Effector memory CD8-positive, alpha-beta T cell (primary cell): ENCODE results near the gene FAM20C.

Experiments
- ATAC-seq: fragments of 150-1000 bp; cut with Tn5 transposase; replicated peaks from 2 replicates; pipeline ENCODE4 v1.10.0; 2021; ENCODE audit warnings: mild to moderate bottlenecking, moderate library complexity
- DNase-seq, 3 experiments: peaks; one replicate each; pipeline ENCODE4 v3.0.0; 2021
- H3K27ac Mint-ChIP-seq, 2 donors: one replicate each; pipeline ENCODE4 v1.8.0; 2022; ENCODE audit warnings: mild to moderate bottlenecking in 2 of 2, mixed read lengths in 2 of 2, moderate library complexity in 2 of 2
- H3K27me3 Mint-ChIP-seq, 2 donors: one replicate each; pipeline ENCODE4 v1.8.0; 2022; ENCODE audit warnings: mixed read lengths in 2 of 2
- H3K36me3 Mint-ChIP-seq: one replicate; pipeline ENCODE4 v1.8.0; 2022; ENCODE audit warnings: mild to moderate bottlenecking, moderate library complexity, mixed read lengths; ENCODE audit not compliant: insufficient read depth
- H3K4me1 Mint-ChIP-seq, 2 donors: one replicate each; pipeline ENCODE4 v1.8.0; 2022; ENCODE audit warnings: low read depth in 2 of 2, mixed read lengths in 2 of 2
- H3K4me3 Mint-ChIP-seq, 2 donors: one replicate each; pipeline ENCODE4 v1.8.0; 2022; ENCODE audit warnings: mild to moderate bottlenecking in 2 of 2, mixed read lengths in 2 of 2, moderate library complexity in 2 of 2
- H3K9me3 Mint-ChIP-seq, 2 donors: one replicate each; pipeline ENCODE4 v1.8.0; 2022; ENCODE audit warnings: mixed read lengths in 2 of 2
- total RNA-seq, 9 experiments: gene quantifications; one replicate each; lab custom pipeline; 2026; lab: John Stamatoyannopoulos, UW

Gene FAM20C
- total RNA-seq, result 0.17 to 2.0 (median 0.88) reads per million in 9 experiments

DNA sequence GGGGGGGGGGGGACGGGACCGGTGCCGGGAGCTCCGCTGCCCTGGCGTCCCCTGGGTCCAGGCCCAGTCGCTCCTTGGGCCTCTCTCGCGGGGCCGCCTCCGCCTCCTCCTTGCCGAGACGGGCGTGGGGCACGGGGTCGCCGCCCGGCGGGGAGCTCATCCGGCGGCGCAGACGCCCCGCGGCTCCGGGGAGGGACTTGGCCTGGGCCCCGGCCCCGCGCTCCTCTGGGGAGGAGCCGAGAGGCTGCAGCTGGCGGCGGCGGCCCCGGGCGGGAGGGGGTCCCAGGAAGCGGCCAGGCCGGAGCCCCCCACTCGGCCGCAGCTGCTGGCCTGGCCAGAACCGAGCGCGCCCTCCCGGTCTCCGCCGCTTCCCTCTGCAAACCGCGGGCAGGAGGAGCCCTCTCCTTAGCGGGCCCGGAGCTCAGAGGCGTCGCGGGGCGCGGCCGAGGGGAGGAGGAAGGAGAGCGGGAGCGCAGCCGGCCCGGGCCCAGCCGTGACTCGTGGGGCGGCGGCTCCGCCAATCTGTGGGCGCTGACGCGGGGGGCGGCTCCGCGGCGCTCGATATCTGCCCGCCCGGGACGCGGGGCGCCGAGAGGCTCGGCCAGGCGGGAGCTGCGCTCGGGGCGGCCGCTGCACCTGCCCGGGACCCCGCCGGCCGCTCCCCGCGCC, at the start of gene FAM20C:
Gene FAM20C, plus strand, starts transcription at position 591 of the 669 bp plus-strand sequence. CDS start 629 bp downstream, outside the sequence.
- Mint-ChIP-seq H3K9me3 (no peaks in the 10 kb centered on the region), H3K27ac (no peak within 1 kb of the TSS), H3K4me3 (peak within 1 kb of the TSS; percentile 60 to 66), H3K36me3 (no peaks in the 10 kb centered on the region), H3K4me1 (peaks cover 0 to 3% of the 10 kb centered on the region in 2 donors), H3K27me3 (peaks cover 39 to 74% of the 10 kb centered on the region in 2 donors)
- peak; percentile 86 for ATAC-seq
- peak; percentile 21 to 35 (median 31) for DNase-seq

- H3K27ac Mint-ChIP-seq, result no peak overlapping the region
- no peak for DNase-seq
- ATAC-seq, result no peak
- no peak overlapping the region for H3K4me3 Mint-ChIP-seq
- H3K27me3 Mint-ChIP-seq, result peaks cover 24 to 35% of the 10 kb centered on the region in 2 donors
- H3K36me3 Mint-ChIP-seq, result no peaks in the 10 kb centered on the region
- no peaks in the 10 kb centered on the region for H3K9me3 Mint-ChIP-seq
- H3K4me1 Mint-ChIP-seq, result no peaks in the 10 kb centered on the region
These were observed 49.1 kb upstream of the FAM20C start for GRCh38 chr7:143145-143751.

GRCh38 chr7:143811-144453, 48.4 kb upstream of the FAM20C start:
- Mint-ChIP-seq H3K27me3 (peaks cover 19 to 28% of the 10 kb centered on the region in 2 donors), H3K36me3 (peaks cover 4% of the 10 kb centered on the region), H3K9me3 (no peaks in the 10 kb centered on the region), H3K4me1 (peaks cover 0 to 2% of the 10 kb centered on the region in 2 donors), H3K27ac (no peak overlapping the region), H3K4me3 (no peak overlapping the region)
- ATAC-seq (no peak), DNase-seq (no peak)

DNA sequence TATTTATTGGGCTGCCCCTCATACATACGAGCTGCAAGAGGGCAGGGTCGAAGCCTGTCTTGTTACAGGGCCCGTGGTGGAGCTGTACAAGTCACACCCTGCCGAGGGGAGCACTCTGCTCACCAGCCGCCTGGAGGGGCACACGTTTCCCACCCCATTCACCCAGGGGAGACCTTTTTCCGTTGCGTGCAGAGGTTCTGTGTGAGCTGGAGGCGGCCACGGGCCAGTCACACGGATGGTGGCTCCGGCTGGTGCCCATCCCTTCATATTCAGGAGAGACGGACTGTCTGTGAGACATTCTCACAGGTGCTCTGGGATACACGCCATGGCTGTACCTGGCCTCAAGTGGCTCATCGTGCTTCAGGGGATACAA, 47.9 kb upstream of the FAM20C start:
- no peak overlapping the region for H3K27ac Mint-ChIP-seq
- H3K4me3 Mint-ChIP-seq, result no peak overlapping the region

DNA sequence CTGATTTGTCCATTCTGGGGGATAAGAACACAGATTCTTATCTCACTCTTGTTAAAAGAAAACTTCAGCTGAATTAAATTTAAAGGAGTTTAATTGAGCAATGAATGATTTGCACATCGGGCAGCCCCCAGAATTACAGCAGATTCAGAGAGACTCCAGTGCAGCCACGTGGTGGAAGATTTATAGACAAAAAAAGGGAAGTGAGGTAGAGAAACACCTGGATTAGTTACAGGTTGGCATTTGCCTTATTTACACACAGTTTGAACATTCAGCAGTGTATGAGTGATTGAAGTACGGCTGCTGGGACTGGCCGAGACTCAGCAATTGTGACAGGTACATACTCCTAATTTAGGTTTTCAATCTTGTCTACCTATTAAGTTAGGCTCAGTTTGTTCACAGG, 46.5 kb upstream of the FAM20C start:
- peaks cover 3 to 10% of the 10 kb centered on the region in 2 donors for H3K4me1 Mint-ChIP-seq
- H3K27me3 Mint-ChIP-seq, result peaks cover 10 to 13% of the 10 kb centered on the region in 2 donors
- H3K36me3 Mint-ChIP-seq, result peaks cover 22% of the 10 kb centered on the region
- DNase-seq, result no peak
- H3K4me3 Mint-ChIP-seq, result no peak overlapping the region
- ATAC-seq, result no peak
- no peak overlapping the region for H3K27ac Mint-ChIP-seq
- H3K9me3 Mint-ChIP-seq, result no peaks in the 10 kb centered on the region

More for the DNA sequence above, 47.9 kb upstream of the FAM20C start:
- DNase-seq, result no peak
- Mint-ChIP-seq H3K27me3 (peaks cover 15 to 23% of the 10 kb centered on the region in 2 donors), H3K36me3 (peaks cover 9% of the 10 kb centered on the region), H3K4me1 (peaks cover 0 to 2% of the 10 kb centered on the region in 2 donors), H3K9me3 (no peaks in the 10 kb centered on the region)
- no peak for ATAC-seq

DNA sequence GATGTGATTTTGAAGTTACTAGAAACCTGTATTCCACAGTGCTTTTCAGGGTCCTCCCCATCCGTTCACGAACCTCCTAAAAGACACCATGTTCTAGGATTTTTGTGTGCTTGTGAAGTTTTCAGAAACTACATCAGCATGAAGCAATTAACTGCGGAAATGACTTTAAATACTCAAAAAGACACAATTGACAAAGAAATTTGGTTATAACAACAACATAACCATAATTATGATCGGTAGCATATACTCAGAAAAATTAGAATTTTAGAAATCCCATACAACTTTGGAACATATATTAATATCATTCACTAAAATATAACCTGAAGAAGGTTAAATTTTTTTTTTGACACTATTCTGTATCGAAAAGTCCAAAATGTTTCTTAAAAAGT, 43.8 kb upstream of the FAM20C start:
- H3K4me1 Mint-ChIP-seq, result peaks cover 3 to 10% of the 10 kb centered on the region in 2 donors
- DNase-seq (no peak), ATAC-seq (no peak)
- H3K27me3 Mint-ChIP-seq, result no peaks in the 10 kb centered on the region
- no peaks in the 10 kb centered on the region for H3K9me3 Mint-ChIP-seq
- H3K27ac Mint-ChIP-seq, result peak overlapping the region; percentile 93 to 94
- H3K4me3 Mint-ChIP-seq, result peak overlapping the region; percentile 72 to 84
- H3K36me3 Mint-ChIP-seq, result peaks cover 27% of the 10 kb centered on the region

GRCh38 chr7:148932-149790, 43.2 kb upstream of the FAM20C start:
- no peaks in the 10 kb centered on the region for H3K27me3 Mint-ChIP-seq
- ATAC-seq (peak; percentile 96), DNase-seq (peak; percentile 95 to 97 (median 95))
- H3K9me3 Mint-ChIP-seq, result no peaks in the 10 kb centered on the region
- peak overlapping the region; percentile 93 to 94 for H3K27ac Mint-ChIP-seq
- peaks cover 3 to 10% of the 10 kb centered on the region in 2 donors for H3K4me1 Mint-ChIP-seq
- H3K4me3 Mint-ChIP-seq, result peak overlapping the region; percentile 72 to 84
- peaks cover 27% of the 10 kb centered on the region for H3K36me3 Mint-ChIP-seq

- ATAC-seq, result peak; percentile 2
- Mint-ChIP-seq H3K36me3 (peaks cover 27% of the 10 kb centered on the region), H3K4me1 (peaks cover 3 to 10% of the 10 kb centered on the region in 2 donors), H3K9me3 (no peaks in the 10 kb centered on the region), H3K27me3 (no peaks in the 10 kb centered on the region), H3K4me3 (peak overlapping the region; percentile 72 to 84), H3K27ac (peak overlapping the region; percentile 93 to 94)
- no peak for DNase-seq
These were observed 42.4 kb upstream of the FAM20C start for GRCh38 chr7:149791-150636.

GRCh38 chr7:150811-151221, 41.6 kb upstream of the FAM20C start:
- peak overlapping the region in 1 of 2 donors; percentile 94 for H3K27ac Mint-ChIP-seq
- DNase-seq (no peak), ATAC-seq (no peak)
- peaks cover 3 to 10% of the 10 kb centered on the region in 2 donors for H3K4me1 Mint-ChIP-seq
- H3K9me3 Mint-ChIP-seq, result no peaks in the 10 kb centered on the region
- H3K27me3 Mint-ChIP-seq, result no peaks in the 10 kb centered on the region
- peak overlapping the region in 1 of 2 donors; percentile 72 for H3K4me3 Mint-ChIP-seq
- peaks cover 27% of the 10 kb centered on the region for H3K36me3 Mint-ChIP-seq

GRCh38 chr7:151346-152050, 40.9 kb upstream of the FAM20C start:
- DNase-seq (no peak), ATAC-seq (no peak)
- Mint-ChIP-seq H3K4me3 (no peak overlapping the region), H3K36me3 (peaks cover 27% of the 10 kb centered on the region), H3K4me1 (peaks cover 3 to 10% of the 10 kb centered on the region in 2 donors), H3K9me3 (no peaks in the 10 kb centered on the region), H3K27me3 (no peaks in the 10 kb centered on the region), H3K27ac (no peak overlapping the region)

- Mint-ChIP-seq H3K4me1 (peaks cover 3 to 10% of the 10 kb centered on the region in 2 donors), H3K9me3 (no peaks in the 10 kb centered on the region), H3K27ac (no peak overlapping the region), H3K27me3 (peaks cover 0 to 5% of the 10 kb centered on the region in 2 donors), H3K36me3 (peaks cover 29% of the 10 kb centered on the region), H3K4me3 (no peak overlapping the region)
- ATAC-seq (no peak), DNase-seq (no peak)
These were observed 39.5 kb upstream of the FAM20C start for GRCh38 chr7:152702-153391.
